Nephron progenitor cell (in vitro differentiated cells): Measurements from ENCODE around the gene MARF1.
A peak's percentile ranks its signal among the peaks of the same experiment; 100 is the strongest.

ENCODE experiments used
- DNase-seq: peaks from one replicate; pipeline ENCODE4 v3.0.0; 2021
- H3K27ac Mint-ChIP-seq: 2 replicates; pipeline ENCODE4 v1.8.0; 2021; ENCODE audit warnings: mild to moderate bottlenecking, moderate library complexity, mixed read lengths
- H3K27me3 Mint-ChIP-seq: 2 replicates; pipeline ENCODE4 v1.8.0; 2021; ENCODE audit warnings: mild to moderate bottlenecking, low read depth, mixed read lengths; ENCODE audit not compliant: poor library complexity
- H3K36me3 Mint-ChIP-seq: 2 replicates; pipeline ENCODE4 v1.8.0; 2021; ENCODE audit warnings: low read depth, mixed read lengths
- H3K4me1 Mint-ChIP-seq: 2 replicates; pipeline ENCODE4 v1.8.0; 2021; ENCODE audit warnings: mixed read lengths
- H3K4me3 Mint-ChIP-seq: 2 replicates; pipeline ENCODE4 v1.8.0; 2021; ENCODE audit warnings: mild to moderate bottlenecking, moderate library complexity, mixed read lengths
- H3K9me3 Mint-ChIP-seq: 2 replicates; pipeline ENCODE4 v1.8.0; 2021; ENCODE audit warnings: mild to moderate bottlenecking, moderate library complexity, mixed read lengths
- CTCF ChIP-seq: fragments of 200-600 bp; sonication (generic); IDR thresholded peaks from 2 replicates; pipeline ENCODE4 v1.5.0; 2021; ENCODE audit warnings: antibody characterized with exemption

The MARF1 gene

DNA sequence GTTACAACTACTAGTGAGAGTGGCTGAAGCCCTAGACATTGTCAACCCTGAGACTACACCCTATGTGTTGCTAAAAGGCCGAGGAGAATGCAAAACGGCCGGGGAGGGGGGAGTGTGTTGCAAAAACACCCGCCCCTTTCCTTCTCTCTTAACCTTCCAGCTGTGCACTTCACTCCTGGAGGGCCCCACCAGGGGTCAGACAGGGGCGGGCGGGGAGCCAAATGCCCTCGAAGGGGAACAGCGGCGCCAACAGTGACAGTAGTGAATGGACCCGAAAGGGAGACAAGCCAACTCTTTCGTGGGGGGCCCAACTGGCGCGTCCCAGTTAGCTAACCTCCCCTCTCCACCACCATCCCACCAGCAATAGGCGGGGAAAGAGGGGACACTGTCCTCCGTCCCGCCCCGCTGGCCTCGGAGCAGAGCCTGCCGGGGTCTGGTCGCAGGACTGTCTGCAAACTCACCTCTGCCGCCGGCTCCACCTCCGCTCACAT is 352 bp downstream of the MARF1 start:
- TF ChIP-seq CTCF: peak; percentile 42
- peaks cover 39% of the 10 kb centered on the region for H3K4me1 Mint-ChIP-seq
- peak; percentile 78 for DNase-seq
- H3K27me3 Mint-ChIP-seq: no peaks in the 10 kb centered on the region
- H3K4me3 Mint-ChIP-seq: peak overlapping the region; percentile 93
- no peaks in the 10 kb centered on the region for H3K9me3 Mint-ChIP-seq
- peak overlapping the region; percentile 97 for H3K27ac Mint-ChIP-seq
- peaks cover 17% of the 10 kb centered on the region for H3K36me3 Mint-ChIP-seq

DNA sequence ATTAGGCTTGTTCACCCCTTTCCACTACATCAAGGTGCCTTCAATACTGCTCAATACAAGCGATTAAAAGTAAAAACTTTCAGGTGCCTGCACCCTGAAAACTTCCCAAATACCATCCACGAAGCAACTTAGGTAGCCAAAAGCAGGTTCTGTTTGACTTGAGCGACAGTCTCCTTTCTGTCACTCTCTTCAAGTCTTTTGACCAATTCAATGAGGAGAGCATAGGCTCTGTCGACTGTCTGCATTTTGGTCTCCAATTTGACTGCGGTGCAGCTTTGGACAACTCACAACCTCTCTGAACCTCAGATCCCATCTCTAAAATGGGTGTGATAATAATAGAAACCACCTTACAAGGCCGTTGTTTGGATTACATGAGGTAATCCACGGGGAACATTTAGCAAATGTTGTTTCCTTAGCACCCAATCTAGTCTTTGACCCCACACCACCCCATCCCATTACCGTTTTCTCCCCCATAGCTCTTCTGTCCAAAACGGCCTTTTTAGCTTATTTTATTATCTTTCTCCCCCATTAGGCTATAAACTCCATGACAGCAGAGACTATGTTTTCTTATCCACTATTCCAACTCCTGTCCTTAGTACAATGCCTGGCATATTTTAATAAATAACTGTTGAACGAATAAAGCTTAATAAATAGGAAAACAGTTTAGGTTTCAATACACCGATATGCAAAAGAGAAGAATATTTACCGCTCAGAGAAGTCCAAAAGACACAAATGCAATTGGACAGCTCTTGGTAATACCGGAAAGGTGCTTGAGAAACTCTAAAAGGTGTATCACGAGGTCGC is 999 bp downstream of the MARF1 start:
- no peak for TF ChIP-seq CTCF
- Mint-ChIP-seq H3K4me3 (peak overlapping the region; percentile 93), H3K9me3 (no peaks in the 10 kb centered on the region), H3K36me3 (peaks cover 24% of the 10 kb centered on the region), H3K27me3 (no peaks in the 10 kb centered on the region), H3K4me1 (peaks cover 39% of the 10 kb centered on the region), H3K27ac (peak overlapping the region; percentile 97)
- no peak for DNase-seq

DNA sequence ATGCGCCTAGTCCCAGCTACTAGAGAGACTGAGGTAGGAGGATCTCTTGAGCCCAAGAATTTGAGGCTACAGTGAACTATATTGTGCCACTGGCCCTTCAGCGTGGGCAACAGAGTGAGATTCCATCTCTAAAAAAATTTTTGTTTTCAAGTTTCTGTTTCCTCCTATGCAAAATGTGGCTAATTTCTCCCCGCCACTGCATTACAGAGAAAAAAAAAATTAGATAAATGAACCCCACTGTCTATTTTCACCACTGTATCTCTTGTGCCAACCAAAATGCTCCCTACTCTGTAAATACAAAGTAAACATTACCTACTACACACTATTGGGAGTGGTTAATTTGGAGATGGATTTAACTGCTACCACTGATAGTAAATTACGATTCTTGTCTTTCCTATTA is 2.0 kb downstream of the MARF1 start:
- DNase-seq: no peak
- Mint-ChIP-seq H3K27me3 (no peaks in the 10 kb centered on the region), H3K9me3 (no peaks in the 10 kb centered on the region), H3K27ac (peak overlapping the region; percentile 60), H3K36me3 (peaks cover 34% of the 10 kb centered on the region), H3K4me1 (peaks cover 39% of the 10 kb centered on the region), H3K4me3 (peak overlapping the region; percentile 93)
- TF ChIP-seq CTCF: no peak

GRCh38 chr16:15639061-15639568 is 3.8 kb downstream of the MARF1 start:
- Mint-ChIP-seq H3K27me3 (no peaks in the 10 kb centered on the region), H3K27ac (no peak overlapping the region), H3K4me3 (no peak overlapping the region), H3K4me1 (peaks cover 34% of the 10 kb centered on the region), H3K36me3 (peaks cover 49% of the 10 kb centered on the region), H3K9me3 (no peaks in the 10 kb centered on the region)
- TF ChIP-seq CTCF: no peak
- no peak for DNase-seq

DNA sequence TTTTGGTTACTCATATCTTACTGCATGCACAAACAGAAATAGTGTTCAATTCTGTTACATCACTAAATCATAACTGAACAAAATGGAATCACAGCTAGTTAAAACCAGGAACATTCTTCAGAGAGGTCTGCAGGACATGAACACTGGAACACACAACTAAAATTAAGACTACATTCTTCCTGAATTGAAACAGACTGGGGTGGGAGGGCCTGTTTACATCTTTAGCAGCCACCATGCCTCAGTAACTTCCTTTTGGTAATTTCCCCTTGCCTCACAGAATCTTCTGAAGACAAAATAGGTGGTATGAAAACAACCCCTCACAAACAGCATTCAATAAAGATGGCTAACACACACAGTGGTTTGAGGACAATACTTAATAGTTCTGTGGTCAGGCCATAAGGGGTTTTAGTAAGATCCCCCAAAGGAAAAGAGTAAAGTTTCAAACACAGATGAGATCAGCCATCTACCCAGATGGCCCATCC is 6.5 kb downstream of the MARF1 start:
- H3K4me3 Mint-ChIP-seq: no peak overlapping the region
- no peak for DNase-seq
- H3K27ac Mint-ChIP-seq: no peak overlapping the region
- peaks cover 17% of the 10 kb centered on the region for H3K4me1 Mint-ChIP-seq
- peaks cover 74% of the 10 kb centered on the region for H3K36me3 Mint-ChIP-seq
- no peak for TF ChIP-seq CTCF
- H3K27me3 Mint-ChIP-seq: no peaks in the 10 kb centered on the region
- H3K9me3 Mint-ChIP-seq: no peaks in the 10 kb centered on the region
